Lung (tissue), 12 donors: Measurements from ENCODE around the gene PTGER4. TPM values are rescaled to one million over a fixed set of nuclear protein-coding genes. Genes with fewer than 3 reads are reported as not detected.

Experiments used
- ATAC-seq: fragments of 200-7000 bp; cut with Tn5 transposase; one replicate; pipeline ENCODE4 v1.9.1; 2020; ENCODE audit warnings: moderate number of reproducible peaks; ENCODE audit not compliant: insufficient read depth, low FRiP score
- DNase-seq, 3 donors: peaks; one replicate each; pipeline ENCODE4 v3.0.0-alpha.2; 2013 to 2017
- H3K27ac ChIP-seq, 2 donors: one replicate each; pipeline ENCODE4 v1.5.1; 2013; ENCODE audit warnings: mild to moderate bottlenecking in 2 of 2, moderate library complexity in 2 of 2, control low read depth in 1 of 2, inconsistent platforms in 1 of 2, low read depth in 1 of 2, low read length in 1 of 2
- H3K27me3 ChIP-seq, 3 donors: one replicate each; pipeline ENCODE4 v1.5.1; 2013; ENCODE audit warnings: low read length in 2 of 3; ENCODE audit not compliant: control insufficient read depth in 3 of 3, insufficient read depth in 3 of 3
- H3K36me3 ChIP-seq, 4 donors: one replicate each; pipeline ENCODE4 v1.5.1; 2013; ENCODE audit warnings: low read length in 4 of 4, mild to moderate bottlenecking in 1 of 4, moderate library complexity in 1 of 4; ENCODE audit not compliant: control insufficient read depth in 4 of 4, insufficient read depth in 4 of 4
- H3K4me1 ChIP-seq, 5 donors: one replicate each; pipeline ENCODE4 v1.5.1; 2013; ENCODE audit warnings: low read length in 5 of 5, mild to moderate bottlenecking in 2 of 5, moderate library complexity in 1 of 5; ENCODE audit not compliant: control insufficient read depth in 5 of 5, insufficient read depth in 5 of 5
- H3K4me3 ChIP-seq: one replicate; pipeline ENCODE4 v1.5.1; 2013; ENCODE audit warnings: mild to moderate bottlenecking, control low read depth, moderate library complexity
- H3K9ac ChIP-seq, 2 donors: one replicate each; pipeline ENCODE4 v1.5.1; 2013; ENCODE audit warnings: low read length in 2 of 2, control low read depth in 1 of 2; ENCODE audit not compliant: insufficient read depth in 1 of 2
- H3K9me3 ChIP-seq, 4 donors: one replicate each; pipeline ENCODE4 v1.5.1; 2013; ENCODE audit warnings: low read length in 3 of 4, mild to moderate bottlenecking in 1 of 4, moderate library complexity in 1 of 4; ENCODE audit not compliant: control insufficient read depth in 4 of 4, insufficient read depth in 3 of 4
- WGBS, 2 donors: extraction: QIAGEN DNeasy Blood & Tissue Kit; methylation state at CpG; one replicate each; pipeline ENCODE4 v1.1.7; 2013; 5-methylcytosine and 5-hydroxymethylcytosine counted together
- polyA plus RNA-seq, 2 donors: library from polyadenylated mRNA; stranded (reverse); fragments of 200-250 nt; gene quantifications; one replicate each; pipeline ENCODE4 v1.2.1, GENCODE V29; 2013
- total RNA-seq, 2 donors: library from RNA; depleted of rRNA in 1 of 2; stranded (reverse); fragments of >200 nt in 1 of 2; gene quantifications; one replicate each; pipeline ENCODE4 v1.2.1, GENCODE V29; 2014 to 2021
- TF ChIP-seq, protein P1 (sequence below): IDR thresholded peaks from 2 replicates; pipeline ENCODE4 v1.5.1; 2012; ENCODE audit warnings: mild to moderate bottlenecking; ENCODE audit errors: control extremely low read depth, extremely low read depth
- donor health status: control.
- donor health status: control.
- donor health status: Bipolar disorder and iron deficiency.
- donor health status: healthy.
- donor health status: DM: yes; HTN: yes; CAD: no.

Gene PTGER4
- total and polyA plus RNA-seq, 4 donors: 3.9 to 33.6 (median 29.1) TPM

DNA sequence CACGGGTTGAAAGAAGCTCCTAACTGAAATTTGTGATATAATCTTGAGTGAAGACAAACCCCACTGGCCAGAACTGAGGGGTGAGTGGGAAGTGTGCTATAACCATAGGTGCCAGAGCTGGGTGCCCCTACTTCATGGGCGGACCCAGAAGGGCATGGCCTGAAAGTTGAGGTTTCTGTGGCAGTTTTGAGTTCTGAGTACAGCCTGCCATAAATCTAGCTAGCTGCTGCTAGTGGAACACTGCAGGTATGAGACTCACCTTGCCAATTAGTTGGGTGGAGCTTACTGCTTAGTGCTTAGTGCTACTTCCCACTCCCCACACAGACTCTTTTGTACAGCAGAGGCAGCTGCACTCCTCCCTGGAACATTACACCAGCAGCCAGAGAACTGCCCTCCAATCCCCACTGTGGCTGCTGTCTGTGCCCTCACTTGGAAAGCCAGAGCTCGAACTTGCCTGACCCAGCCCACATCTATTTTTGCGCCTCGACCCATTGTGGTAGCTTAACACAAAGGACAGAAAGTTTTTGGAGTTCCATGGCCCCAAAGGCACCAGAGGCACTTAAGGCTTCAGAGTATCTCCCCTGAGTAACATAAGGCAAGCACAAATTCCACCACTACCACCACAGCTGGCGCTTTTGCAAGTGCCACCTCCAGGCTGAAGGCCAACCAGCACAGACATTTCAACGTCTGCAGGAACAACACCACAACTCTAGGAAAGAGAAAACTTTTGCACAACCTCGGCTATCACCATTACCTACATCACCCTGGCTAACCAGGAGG, 27.1 kb upstream of the PTGER4 start:
- H3K27me3 ChIP-seq: no peaks in the 10 kb centered on the region
- TF ChIP-seq, protein P1, sequence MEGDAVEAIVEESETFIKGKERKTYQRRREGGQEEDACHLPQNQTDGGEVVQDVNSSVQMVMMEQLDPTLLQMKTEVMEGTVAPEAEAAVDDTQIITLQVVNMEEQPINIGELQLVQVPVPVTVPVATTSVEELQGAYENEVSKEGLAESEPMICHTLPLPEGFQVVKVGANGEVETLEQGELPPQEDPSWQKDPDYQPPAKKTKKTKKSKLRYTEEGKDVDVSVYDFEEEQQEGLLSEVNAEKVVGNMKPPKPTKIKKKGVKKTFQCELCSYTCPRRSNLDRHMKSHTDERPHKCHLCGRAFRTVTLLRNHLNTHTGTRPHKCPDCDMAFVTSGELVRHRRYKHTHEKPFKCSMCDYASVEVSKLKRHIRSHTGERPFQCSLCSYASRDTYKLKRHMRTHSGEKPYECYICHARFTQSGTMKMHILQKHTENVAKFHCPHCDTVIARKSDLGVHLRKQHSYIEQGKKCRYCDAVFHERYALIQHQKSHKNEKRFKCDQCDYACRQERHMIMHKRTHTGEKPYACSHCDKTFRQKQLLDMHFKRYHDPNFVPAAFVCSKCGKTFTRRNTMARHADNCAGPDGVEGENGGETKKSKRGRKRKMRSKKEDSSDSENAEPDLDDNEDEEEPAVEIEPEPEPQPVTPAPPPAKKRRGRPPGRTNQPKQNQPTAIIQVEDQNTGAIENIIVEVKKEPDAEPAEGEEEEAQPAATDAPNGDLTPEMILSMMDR: no peak
- H3K36me3 ChIP-seq: no peaks in the 10 kb centered on the region
- H3K27ac ChIP-seq: no peak overlapping the region
- H3K4me1 ChIP-seq: no peaks in the 10 kb centered on the region
- no peak overlapping the region for H3K9ac ChIP-seq
- 72 to 78% methylated on average over 8 of the region's 8 CpGs for WGBS, 2 donors
- DNase-seq (no peak), ATAC-seq (no peak)
- H3K9me3 ChIP-seq: no peaks in the 10 kb centered on the region
- no peak overlapping the region for H3K4me3 ChIP-seq

DNA sequence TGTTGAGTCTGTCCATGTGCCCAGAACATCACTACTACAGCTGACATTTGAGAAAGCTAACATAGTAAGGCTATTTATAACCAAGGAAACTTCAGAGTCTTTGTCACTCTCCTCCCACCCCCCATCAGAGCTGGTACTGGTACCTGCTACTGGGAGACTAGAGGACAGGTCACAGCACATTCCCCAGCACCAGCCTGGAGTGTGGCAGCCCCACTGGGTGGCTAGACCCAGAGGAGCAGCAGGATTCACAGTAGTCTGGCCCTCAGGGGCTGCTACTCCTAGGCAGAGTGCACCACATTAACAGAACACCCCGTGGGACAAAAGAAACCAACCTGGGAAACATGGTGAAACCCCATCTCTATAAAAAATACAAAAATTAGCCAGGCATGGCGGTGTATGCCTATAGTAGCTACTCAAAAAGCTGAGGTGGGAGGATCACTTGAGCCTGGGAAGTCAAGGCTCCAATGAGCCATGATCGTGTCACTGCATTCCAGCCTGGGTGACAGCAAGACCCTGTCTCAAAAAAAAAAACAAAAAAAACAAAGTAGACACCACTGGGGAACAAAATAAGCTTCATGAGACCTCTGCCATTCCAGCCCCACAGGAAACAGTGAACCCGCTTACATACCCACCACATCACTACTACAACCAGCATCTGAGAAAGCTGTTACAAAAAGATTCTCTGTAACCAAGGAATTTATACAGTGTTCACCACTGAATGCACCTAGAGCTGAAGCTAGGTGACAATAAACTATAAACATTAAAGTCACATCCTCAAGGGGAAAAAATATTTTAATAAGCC, 26.3 kb upstream of the PTGER4 start:
- Histone ChIP-seq H3K9ac (no peak overlapping the region), H3K27me3 (no peaks in the 10 kb centered on the region), H3K9me3 (no peaks in the 10 kb centered on the region), H3K27ac (no peak overlapping the region), H3K4me3 (no peak overlapping the region), H3K36me3 (no peaks in the 10 kb centered on the region), H3K4me1 (no peaks in the 10 kb centered on the region)
- DNase-seq: no peak
- no peak for ATAC-seq
- 86 to 92% methylated on average over 4 of the region's 4 CpGs for WGBS, 2 donors
- TF ChIP-seq, protein P1: no peak

DNA sequence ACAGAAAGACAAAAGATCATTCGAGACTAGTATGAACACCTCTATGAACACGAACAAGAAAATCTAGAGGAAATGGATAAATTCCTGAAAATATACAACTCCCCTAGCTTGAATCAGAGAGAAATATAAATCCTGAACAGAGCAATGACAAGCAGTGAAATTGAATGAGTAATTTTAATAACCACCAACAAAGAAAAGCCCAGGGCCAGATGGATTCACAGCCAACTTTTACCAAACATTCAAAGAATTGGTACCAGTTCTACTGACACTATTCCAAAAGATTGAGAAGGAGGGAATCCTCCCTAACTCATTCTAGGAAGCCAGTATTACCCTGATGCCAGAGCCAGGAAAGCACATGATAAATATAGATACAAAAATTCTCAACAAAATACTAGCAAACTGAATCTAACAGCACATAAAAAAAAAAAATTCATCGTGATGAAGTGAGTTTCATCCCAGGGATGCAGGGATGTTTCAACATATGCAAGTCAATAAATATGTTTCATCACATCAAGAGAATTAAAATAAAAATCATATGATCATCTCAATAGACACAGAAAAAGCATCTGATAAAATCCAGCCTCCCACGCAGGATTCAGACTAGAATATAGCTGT, 25.2 kb upstream of the PTGER4 start:
- ATAC-seq (no peak), DNase-seq (no peak)
- Histone ChIP-seq H3K27me3 (no peaks in the 10 kb centered on the region), H3K4me3 (no peak overlapping the region), H3K9me3 (no peaks in the 10 kb centered on the region), H3K36me3 (no peaks in the 10 kb centered on the region), H3K27ac (no peak overlapping the region), H3K9ac (no peak overlapping the region), H3K4me1 (no peaks in the 10 kb centered on the region)
- WGBS, 2 donors: 75 to 87% methylated on average over 4 of the region's 4 CpGs
- TF ChIP-seq, protein P1: no peak
